ENCODE results near the gene OPRM1.

GRCh38 chr6:154111025-154111424, 72.0 kb downstream of the OPRM1 start:
- no peak for TF ChIP-seq CTCF (IDR thresholded peaks at IDR 0.05; ENCODE audit: insufficient read depth, low read depth, low read length)
- no peak for TF ChIP-seq EZH2 (IDR thresholded peaks at IDR 0.05; ENCODE audit: insufficient read depth, low read length)
